Measurements from ENCODE around the gene ATP11A. TPM values are rescaled to one million over a fixed set of nuclear protein-coding genes. Genes with fewer than 3 reads are reported as not detected.
A peak's percentile ranks its signal among the peaks of the same experiment; 100 is the strongest.

The ATP11A gene
- total RNA-seq = 10 to 100 TPM; 15.8 to 19.6 TPM

DNA sequence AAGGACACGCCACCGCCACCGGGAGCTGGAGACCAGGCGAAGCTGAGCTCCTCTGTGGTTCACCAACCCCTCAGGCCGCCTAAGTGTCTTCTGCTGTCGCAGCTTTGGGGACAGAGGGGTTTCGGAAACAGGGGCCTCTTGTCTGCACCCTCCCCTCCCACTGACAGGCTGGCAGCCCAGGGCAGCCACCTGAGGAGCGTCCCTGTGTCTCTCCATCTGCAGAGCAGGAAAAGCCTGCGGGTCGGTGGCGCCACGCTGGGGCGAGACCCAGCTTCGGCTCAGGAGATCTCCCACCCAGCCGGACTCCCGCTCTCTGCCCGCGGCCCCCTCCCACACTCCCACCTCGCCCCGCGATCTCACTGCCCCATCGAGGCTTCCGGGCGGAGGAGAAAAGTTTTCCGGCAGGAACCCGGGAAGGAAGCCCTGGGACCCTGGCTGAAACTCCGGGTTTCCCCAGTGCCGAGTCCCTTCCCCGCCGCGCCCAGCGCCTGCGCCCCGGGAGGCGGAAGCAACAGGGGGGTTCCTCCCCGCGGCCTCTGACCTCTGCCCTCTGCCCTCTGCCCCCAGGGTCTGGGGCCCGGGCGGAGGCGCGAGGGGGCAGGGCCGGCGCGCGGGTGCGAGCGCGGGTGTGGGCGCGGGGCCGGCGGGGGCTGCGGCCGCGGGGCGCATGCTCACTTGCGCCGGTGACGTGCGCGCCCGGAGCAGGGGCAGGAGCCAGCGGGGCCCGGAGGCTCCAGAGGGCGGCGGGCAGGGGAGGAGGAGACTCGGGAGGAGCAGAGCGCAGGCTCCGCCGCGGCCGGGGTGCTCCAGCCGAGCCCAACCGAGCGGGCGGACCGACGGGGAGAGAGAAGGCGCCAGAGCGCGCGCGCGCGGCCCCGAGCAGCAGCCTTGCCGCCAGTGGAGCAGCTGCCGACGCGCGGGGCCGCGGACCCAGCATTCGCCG lies at the start of gene ATP11A:
Gene ATP11A (plus strand): TSS at position 736 of the 943 bp plus-strand sequence. CDS start 379 bp downstream, outside the sequence.
- Histone ChIP-seq H3K27me3 (no peaks in the 10 kb centered on the region), H3K9me3 (no peaks in the 10 kb centered on the region), H3K27ac (peak within 1 kb of the TSS; percentile 85), H3K4me1 (no peaks in the 10 kb centered on the region), H3K36me3 (no peaks in the 10 kb centered on the region), H3K9ac (ENCODE audit: low read depth in 2 of 2, low read length in 2 of 2) (peak within 1 kb of the TSS; percentile 76 to 88), H3K4me3 (peak within 1 kb of the TSS; percentile 97)
- intact Hi-C loops (cut with DNase I) = no loop called here
- TF ChIP-seq, protein P1, sequence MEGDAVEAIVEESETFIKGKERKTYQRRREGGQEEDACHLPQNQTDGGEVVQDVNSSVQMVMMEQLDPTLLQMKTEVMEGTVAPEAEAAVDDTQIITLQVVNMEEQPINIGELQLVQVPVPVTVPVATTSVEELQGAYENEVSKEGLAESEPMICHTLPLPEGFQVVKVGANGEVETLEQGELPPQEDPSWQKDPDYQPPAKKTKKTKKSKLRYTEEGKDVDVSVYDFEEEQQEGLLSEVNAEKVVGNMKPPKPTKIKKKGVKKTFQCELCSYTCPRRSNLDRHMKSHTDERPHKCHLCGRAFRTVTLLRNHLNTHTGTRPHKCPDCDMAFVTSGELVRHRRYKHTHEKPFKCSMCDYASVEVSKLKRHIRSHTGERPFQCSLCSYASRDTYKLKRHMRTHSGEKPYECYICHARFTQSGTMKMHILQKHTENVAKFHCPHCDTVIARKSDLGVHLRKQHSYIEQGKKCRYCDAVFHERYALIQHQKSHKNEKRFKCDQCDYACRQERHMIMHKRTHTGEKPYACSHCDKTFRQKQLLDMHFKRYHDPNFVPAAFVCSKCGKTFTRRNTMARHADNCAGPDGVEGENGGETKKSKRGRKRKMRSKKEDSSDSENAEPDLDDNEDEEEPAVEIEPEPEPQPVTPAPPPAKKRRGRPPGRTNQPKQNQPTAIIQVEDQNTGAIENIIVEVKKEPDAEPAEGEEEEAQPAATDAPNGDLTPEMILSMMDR (IDR thresholded peaks at IDR 0.05) = no peak
- DNase-seq = peak; percentile 86

DNA sequence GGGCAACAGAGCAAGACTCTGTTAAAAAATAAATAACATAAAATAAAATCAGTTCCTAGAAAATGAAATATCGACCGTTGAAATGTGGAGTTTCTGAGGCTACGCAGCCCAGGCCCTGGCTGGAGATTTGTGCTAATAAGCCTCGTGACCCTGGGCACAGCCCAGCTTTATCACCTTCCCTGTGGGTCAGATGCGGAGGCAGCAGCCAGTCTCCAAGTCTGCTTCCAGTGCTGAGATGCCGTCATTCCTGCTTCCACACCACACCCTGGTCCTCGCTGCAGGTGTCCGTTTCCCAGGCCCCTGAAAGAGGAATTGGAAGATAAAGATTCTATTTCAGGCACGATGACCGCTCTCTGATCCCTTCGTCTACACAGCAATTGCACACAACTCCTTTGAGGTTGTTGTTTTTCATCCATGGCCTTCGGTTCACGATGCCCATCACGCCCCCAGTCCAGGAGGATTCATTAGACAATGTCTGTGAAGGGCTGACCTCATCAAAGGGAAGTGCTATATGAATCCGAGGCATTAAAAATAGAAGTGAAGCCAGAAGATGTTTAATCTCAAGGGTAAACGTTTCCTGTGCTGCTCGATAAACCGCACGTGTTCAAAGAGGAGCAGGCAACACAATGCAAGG lies 48.3 kb upstream of the ATP11A start:
- no peaks in the 10 kb centered on the region for H3K4me1 ChIP-seq
- no peak for DNase-seq
- no peaks in the 10 kb centered on the region for H3K36me3 ChIP-seq
- no peaks in the 10 kb centered on the region for H3K9me3 ChIP-seq
- H3K27me3 ChIP-seq = peaks cover 6% of the 10 kb centered on the region
- no peak overlapping the region for H3K4me3 ChIP-seq
- TF ChIP-seq, protein P1 (IDR thresholded peaks at IDR 0.05) = no peak
- intact Hi-C loops (cut with DNase I) = loop anchor here (10.0 kb wide), 2 partner anchors 233 to 283 kb away; no protein-coding TSS in a partner anchor
- no peak overlapping the region for H3K27ac ChIP-seq
- H3K9ac ChIP-seq (ENCODE audit: low read depth in 2 of 2, low read length in 2 of 2) = no peak overlapping the region

DNA sequence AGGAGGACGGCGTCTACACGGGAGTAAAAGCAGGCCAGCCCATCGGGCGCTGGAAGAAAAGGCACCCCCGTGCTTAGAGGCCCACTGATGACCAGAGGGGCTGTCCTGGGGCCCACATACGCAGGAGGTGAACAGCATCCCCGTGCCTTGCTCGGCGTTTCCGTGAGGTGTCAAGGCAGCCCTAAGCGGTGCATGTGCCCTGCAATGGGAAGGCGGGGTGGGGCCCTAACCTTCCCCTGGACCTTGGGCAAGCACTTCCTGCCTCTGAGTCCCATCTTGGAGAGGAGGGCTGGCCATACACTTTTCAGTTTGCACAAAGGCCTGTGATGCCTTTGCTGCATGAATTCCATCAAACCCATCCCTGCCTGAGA lies 47.8 kb upstream of the ATP11A start:
- Histone ChIP-seq H3K9ac (ENCODE audit: low read depth in 2 of 2, low read length in 2 of 2) (no peak overlapping the region), H3K27ac (no peak overlapping the region), H3K4me3 (no peak overlapping the region), H3K27me3 (peaks cover 6% of the 10 kb centered on the region), H3K9me3 (no peaks in the 10 kb centered on the region), H3K4me1 (no peaks in the 10 kb centered on the region), H3K36me3 (no peaks in the 10 kb centered on the region)
- TF ChIP-seq, protein P1 (IDR thresholded peaks at IDR 0.05) = no peak
- no peak for DNase-seq
- intact Hi-C loops (cut with DNase I) = loop anchor here (10.0 kb wide), 2 partner anchors 233 to 283 kb away; no protein-coding TSS in a partner anchor

DNA sequence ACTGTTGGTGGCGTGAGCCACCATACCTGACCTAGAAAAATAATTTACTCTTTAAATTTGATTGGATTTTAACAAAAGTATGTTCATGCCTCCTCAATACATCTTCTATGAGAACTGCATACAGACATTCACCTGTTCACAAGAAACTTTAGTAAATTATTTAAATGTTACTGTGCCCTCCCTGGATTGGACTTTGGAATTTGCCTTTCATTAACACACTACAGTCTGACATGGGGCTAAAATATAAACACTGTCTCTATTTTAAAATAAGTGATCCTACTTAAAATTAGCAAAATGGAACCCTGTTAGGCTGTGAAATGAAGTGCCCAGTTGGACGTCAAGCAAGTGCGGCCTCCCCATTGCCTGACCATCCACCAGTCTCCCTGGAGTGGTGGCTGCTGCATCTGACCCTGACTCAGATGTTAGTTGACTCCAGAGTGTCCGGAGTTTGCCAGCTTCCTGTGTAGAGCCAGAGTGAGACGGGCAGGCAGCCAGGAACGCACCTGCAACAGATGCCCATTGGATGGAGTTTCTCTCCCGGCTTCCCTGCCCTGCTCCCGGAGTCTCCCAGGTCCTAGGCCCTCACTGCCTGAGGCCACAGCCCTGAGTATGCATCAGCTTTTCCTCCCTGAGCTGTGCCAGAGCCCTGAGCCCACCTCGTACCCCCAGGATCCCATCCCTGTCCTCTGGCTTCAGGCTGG lies 45.9 kb upstream of the ATP11A start:
- no peak overlapping the region for H3K9ac ChIP-seq (ENCODE audit: low read depth in 2 of 2, low read length in 2 of 2)
- no peaks in the 10 kb centered on the region for H3K9me3 ChIP-seq
- no peaks in the 10 kb centered on the region for H3K4me1 ChIP-seq
- peaks cover 4% of the 10 kb centered on the region for H3K27me3 ChIP-seq
- no peaks in the 10 kb centered on the region for H3K36me3 ChIP-seq
- DNase-seq = no peak
- intact Hi-C loops (cut with DNase I) = loop anchor here (10.0 kb wide), 2 partner anchors 231 to 281 kb away; no protein-coding TSS in a partner anchor
- TF ChIP-seq, protein P1 (IDR thresholded peaks at IDR 0.05) = no peak
- no peak overlapping the region for H3K4me3 ChIP-seq
- no peak overlapping the region for H3K27ac ChIP-seq

DNA sequence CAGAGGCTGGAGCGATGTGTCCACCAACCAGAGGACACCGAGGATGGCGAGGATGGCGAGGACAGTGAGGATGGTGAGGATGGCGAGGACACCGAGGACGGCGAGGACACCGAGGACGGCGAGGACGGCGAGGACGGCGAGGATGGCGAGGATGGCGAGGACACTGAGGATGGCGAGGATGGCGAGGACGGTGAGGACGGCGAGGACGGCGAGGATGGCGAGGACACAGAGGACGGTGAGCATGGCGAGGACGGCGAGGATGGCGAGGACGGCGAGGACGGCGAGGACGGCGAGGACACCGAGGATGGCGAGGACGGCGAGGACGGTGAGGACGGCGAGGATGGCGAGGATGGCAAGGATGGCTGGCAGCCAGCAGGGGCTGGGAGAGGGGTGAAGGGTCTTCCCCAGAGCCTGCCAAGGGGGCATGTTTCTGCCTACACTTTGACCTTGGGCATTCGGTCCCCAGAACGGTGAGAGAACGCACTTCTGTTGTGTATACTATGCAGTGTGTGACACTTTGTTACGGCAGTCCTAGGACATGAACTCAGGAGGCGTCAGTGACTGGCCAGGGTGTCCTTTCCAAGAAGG lies 44.4 kb upstream of the ATP11A start:
- no peak overlapping the region for H3K9ac ChIP-seq (ENCODE audit: low read depth in 2 of 2, low read length in 2 of 2)
- no peaks in the 10 kb centered on the region for H3K9me3 ChIP-seq
- DNase-seq = no peak
- H3K27me3 ChIP-seq = no peaks in the 10 kb centered on the region
- TF ChIP-seq, protein P1 (IDR thresholded peaks at IDR 0.05) = no peak
- no peaks in the 10 kb centered on the region for H3K36me3 ChIP-seq
- H3K4me1 ChIP-seq = no peaks in the 10 kb centered on the region
- no peak overlapping the region for H3K27ac ChIP-seq
- H3K4me3 ChIP-seq = no peak overlapping the region
- intact Hi-C loops (cut with DNase I) = loop anchor here (10.0 kb wide), 2 partner anchors 229 to 279 kb away; no protein-coding TSS in a partner anchor

Measured in colonic mucosa (tissue), 4 donors.